SHP77 (cell line): ENCODE measurements around the gene PAOX.
"Not testable (repeated sequence)": the region's sequence is repeated elsewhere in the genome, so short reads cannot be mapped to it uniquely, and the experiment has no call there.

ENCODE experiments used
- DNase-seq, 2 experiments: peaks; one replicate each; lab custom pipeline; 2025; lab: John Stamatoyannopoulos, UW

Gene PAOX

DNA sequence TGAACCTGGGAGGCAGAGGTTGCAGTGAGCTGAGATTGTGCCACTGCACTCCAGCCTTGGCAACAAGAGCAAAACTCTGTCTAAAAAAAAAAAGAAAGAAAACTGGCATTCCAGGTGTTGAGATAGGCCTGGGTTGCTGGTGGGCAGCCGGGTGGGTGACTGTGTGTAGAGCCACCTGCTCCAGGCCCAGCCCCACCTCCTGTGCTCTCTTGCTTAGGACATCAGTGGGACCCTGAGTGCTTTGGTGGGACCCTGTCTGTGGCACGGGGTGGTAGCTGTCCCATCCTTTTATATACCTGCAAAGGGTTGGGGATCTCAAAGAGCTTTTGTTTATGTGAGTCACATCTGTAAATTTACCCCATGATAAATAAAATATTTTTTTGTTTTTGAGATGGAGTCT lies 6.2 kb downstream of the PAOX start:
- no peak for DNase-seq

DNA sequence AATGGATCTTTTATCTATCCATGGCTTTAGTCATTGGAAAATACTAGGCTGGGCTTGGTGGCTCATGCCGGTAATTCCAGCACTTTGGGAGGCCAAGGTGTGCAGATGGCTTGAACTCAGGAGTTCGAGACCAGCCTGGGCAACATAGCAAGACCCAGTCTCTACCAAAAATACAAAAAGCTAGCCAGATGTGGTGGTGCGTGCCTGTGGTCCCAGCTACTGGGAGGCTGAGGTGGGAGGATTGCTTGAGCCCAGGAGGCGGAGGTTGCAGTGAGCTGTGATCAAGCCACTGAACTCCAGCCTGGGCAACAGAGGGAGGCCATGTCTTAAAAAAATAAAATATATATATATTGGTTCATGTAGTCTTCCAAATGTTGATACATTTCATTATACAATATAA lies 7.9 kb downstream of the PAOX start:
- DNase-seq = not testable (repeated sequence)

DNA sequence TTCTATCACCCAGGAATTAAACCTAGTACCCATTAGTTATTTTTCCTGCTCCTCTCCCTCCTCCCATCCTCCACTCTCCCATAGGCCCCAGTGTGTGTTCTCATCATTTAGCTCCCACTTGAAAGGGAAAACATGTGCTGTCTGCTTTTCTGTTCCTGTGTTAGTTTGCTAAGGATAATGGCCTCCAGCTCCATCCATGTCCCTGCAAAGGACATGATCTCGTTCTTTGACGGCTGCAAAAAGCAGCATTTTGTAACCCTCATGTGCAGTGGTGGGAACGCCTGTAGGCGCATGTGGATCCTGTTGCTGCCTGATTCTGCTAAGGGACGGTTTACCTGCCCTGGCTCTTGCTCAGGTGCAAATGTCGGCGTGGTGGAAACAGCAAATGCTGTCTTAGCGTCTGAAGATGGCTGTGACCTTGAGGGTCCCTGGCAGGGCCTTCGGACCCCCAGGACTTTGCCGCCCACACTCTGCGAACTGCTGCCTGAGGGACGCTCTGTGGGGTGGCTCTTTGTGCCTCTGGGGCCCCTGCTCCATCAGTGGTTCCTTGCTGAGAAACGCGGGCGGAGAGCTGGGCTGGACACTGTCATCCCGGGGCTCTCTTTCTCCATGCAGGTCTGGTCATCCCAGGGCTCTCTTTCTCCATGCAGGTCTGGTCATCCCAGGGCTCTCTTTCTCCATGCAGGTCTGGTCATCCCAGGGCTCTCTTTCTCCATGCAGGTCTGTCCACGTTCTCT lies 9.3 kb downstream of the PAOX start:
- no peak for DNase-seq

DNA sequence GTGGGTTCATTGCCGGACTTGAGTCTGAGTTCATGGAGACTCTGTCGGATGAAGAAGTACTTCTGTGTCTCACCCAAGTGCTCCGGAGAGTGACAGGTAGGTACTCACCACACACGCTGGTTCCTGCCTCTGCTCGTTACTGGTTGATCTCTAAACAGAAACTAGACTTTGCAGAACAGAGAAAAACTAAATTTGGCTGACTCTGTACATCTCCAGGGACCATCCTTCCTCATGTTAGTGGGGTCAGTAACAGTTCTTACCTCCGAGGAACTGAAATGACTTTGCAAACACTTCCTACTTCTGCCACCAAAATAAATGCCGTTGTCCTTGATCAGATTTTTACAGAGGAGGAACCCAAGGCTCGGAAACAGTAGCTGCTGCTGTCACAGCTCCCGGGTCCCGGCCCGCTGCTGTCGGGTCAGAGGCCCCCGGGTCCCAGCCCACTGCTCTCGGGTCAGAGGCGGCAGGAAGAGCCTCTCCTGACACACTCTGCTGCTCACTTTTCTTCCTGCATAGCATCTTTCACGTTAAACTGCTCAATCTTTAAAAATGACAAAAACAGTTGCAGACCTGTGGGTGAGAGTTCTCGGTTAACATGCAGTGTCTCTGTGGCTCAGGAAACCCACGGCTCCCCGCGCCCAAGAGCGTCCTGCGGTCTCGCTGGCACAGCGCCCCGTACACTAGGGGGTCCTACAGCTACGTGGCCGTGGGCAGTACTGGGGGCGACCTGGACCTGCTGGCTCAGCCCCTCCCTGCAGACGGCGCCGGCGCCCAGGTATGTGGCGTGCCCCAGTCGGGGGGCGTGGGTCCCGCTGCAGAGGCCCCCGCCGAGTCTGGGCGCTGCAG lies 10.1 kb downstream of the PAOX start:
- no peak for DNase-seq

DNA sequence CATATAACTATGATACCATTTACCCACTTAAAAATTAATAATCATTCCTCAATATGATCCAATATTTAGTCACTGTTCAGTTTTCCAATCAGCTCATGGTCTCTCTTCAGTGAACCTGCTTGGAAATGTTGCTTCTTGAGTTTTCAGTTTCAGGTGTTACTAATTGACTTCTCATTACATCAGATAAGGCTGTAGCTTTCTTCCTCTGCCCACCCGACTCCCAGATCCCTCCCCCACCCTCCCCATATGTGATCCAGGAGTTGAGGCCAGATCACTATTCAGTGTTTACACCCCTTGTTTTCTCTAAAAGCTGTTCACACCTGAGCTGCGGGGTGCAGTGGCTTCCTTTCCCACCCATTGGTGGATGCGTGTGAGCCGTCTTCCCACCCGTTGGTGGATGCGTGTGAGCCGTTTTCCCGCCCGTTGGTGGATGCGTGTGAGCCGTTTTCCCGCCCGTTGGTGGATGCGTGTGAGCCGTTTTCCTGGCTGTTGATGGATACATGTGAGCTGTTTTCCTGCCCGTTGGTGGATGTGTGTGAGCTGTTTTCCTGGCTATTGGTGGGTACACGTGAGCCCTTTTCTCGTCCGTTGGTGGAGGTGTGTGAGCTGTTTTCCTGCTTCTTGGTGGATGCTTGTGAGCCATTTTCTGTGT lies 11.7 kb downstream of the PAOX start:
- DNase-seq = no peak

DNA sequence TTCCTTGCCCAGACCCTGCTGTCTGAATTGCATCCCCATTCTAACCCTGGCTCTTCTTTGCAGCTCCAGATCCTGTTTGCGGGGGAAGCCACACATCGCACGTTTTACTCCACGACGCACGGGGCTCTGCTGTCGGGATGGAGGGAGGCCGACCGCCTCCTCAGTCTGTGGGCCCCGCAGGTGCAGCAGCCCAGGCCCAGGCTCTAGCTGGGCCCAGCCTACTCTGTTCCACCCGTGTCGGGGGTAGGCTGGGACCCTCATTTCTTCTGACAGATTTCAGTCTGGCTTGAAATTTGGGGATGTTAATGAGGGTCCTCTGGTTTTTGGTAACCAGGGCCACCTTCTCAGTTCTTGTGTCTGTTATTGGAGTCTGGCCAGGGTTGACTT lies 12.2 kb downstream of the PAOX start:
- no peak for DNase-seq

DNA sequence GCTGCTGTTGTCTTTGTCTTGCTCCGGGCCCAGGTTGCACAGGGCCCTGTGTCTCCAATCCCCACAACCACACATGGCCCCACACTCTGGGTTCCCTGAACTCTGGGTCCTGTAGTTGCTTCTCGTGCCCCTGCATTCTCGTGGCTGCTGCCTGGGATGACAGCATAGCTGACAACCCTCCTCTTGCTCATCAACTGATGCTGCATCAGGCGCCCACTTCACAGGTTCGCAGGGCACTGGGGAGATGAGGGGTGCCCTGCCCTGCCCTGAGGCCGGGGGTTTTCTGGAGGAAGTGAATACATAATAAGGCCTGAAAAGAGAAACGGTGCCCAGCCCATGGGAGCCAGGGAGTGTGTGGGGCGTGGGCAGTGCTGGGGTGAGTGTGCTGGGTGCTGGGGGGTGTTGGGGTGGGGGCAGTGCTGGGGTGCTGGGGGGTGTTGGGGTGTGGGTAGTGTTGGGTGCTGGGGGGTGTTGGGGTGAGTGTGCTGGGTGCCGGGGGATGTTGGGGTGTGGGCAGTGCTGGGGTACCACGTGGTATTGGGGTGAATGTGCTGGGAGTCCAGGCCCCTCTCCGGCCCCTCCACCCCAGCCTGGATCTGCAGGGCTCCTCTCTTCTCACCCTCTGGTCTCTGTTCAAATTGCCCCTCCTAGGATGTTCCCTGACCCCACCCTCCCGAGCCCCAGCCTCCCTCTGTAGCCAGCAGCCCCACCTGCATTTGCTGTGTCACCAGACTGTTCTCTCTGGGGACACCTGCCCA lies 12.9 kb downstream of the PAOX start:
- DNase-seq = no peak

DNA sequence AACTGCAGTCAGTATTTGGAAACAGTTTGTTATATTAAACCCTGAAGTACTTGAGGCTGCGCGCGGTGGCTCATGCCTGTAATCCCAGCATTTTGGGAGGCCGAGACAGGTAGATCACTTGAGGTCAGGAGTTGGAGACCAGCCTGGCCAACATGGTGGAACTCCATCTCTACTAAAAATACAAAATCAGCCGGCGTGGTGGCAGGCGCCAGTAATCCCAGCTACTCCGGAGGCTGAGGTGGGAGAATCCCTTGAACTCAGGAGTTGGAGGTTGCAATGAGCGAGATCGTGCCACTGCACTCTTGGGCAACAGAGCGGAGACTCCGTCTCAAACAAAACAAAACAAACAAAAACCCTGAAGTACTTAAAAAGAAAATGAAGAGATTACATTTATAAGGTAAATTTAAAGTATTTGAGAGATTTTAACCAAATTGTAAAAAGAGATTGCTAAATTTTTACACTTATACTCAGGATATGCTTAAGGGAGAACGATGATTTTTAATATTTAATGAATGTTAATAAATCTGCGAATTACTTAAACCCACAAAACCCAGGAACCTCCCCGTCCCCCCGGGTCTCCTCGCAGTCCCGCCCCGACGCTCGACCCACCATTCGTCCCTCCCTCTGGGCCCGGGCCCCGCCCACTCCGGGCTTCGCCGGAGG lies 14.5 kb downstream of the PAOX start:
- DNase-seq = no peak

DNA sequence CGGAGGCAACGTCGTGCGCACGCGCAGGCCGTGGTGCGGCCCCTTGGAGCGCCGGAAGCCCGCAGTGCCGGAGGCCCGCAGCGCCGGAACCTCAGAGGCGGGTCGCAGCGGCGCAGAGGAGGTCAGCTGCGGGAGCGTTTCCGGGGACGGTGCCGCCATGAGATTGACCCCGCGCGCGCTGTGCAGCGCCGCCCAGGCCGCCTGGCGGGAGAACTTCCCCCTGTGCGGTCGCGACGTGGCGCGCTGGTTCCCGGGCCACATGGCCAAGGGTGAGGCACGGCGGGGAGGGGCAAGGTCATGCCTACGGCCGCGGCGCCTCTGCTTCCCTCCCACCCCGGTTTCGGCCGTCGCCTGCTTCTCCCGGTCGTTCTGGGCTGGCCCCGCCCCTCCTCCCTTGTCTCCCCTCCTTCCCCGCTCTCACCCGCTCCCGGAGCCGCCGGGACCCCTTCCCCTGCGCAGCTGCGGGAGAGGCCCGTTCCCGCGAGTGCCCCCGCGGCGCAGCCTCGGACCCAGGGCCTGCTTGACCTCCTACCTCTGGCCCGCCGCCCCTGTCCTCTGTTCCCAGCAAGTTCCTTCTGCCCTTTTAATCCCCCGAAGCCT lies 15.1 kb downstream of the PAOX start, which contains the start of gene MTG1:
MTG1 (plus strand) TSS at position 94 of the 600 bp plus-strand sequence; CDS start at position 158, 64 bp downstream.
- peak; percentile 84 to 91 for DNase-seq

DNA sequence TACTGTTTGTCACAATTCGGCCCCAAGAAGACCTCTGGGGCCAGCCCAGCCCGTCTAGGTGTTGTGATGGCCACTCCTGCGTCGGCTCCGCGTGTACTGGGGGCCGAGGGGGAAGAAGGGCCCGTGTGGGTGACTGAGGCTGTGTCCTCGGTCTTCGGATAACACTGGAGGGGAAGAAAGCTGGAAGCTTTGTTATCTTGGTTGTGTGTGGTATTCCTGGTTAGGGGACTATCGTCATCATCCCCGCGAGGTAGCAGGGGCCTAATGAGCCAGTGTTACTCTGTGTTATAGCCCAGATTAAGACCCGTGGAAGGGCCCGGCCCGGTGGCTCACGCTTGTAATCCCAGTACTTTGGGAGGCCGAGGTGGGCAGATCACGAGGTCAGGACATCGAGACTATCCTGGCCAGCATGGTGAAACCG lies 15.7 kb downstream of the PAOX start:
- no peak for DNase-seq

DNA sequence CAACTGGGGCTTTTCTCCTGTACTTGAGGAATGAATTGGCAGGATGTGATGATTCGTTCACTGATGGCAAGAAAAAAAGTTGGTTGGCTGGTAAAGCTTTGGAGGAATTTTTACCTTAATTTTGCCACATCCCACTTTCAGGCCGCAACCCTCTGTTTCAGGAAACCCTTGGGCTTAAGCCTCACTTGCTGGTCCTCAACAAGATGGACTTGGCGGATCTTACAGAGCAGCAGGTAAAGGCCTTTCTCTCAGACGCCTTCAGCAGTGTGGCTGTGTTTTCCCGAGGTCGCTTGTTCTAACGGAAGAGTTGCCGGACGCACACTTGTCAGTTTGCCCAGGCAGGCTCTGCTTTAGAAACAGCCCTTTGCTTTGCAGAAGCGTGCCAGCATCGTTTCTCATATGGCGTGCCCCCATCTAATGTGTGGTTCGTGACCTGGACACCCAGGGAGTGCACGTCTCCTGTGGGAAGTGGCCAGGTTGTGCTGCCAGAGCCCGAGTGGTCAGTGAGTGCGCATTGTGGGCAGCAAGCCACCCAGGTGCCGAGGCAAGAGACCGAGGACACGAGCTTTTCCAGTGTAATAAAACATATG lies 17.1 kb downstream of the PAOX start:
- DNase-seq = no peak

DNA sequence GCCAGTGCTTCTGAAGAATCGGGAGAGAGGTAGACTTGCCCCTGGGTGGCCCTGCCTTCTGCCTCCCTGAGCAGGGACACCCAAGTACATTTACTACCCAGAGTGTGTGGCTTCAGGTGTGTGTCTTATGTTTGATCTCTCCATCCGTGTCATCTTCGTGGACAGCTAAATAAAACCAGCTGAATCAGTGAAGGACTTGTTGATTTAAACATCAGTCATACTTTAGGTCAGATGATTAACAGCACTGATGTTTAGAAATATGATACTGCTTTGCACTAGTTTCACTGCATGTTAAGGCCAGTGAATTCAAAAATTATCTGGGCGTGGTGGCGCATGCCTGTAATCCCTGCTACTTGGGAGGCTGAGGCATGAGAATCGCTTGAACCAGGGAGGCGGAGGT lies 18.9 kb downstream of the PAOX start:
- DNase-seq = no peak

DNA sequence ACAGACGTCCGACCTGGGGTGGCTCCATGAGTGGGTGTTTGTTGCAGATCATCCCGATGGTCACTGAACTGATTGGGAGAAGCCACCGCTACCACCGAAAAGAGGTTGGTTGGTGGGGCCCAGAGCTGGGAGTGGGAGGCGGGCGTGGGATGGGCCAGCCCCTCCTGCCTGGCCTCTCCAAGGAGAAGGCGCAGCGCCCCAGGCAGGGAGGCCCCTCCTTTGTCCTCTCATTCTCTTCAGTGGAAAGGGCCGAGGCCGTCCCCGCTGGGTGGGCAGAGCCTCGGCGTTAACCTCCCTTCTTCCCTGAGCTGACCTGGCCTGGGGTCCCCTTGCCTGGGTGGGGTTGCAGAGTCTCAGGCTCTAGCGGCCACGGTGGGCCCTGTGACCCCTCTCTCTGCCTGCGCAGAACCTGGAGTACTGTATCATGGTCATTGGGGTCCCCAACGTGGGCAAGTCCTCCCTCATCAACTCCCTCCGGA lies 20.1 kb downstream of the PAOX start:
- no peak for DNase-seq

DNA sequence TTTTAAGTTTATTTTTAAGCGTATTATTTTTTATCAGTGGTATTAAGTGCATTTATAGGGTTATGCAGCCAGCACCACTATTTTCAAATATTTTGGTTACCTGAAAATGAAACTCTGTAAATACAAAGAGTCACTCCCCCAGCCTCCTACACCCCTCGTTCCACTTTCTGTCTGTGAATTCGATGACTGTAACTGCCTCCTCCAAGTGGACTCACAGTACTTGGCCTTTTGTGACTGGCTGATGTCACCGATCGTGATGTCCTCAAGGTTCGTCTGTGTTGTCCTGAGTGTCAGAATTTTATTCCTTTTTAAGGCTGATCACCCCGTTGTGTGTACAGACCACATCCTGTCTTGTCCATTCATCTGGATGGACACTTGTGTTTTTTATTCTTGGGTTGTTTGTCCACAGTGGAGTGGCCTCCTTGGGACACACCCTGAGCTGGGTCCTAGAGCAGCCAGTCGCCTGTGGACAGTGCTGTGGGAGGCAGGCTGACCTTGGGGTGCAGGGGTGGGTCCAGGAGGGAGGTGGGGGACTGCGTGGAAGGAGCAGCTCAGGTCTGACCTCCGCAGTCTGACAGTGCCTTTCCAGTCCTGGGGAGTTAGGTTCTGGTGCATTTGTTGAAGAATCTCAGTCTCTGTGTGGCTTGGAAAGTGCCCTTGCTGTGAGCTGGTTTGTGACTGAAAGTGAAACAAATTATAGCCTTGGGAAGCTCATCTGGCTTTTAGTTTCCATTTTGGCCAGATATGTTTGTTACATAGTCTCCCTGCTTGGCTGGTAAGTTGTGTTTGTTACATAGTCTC lies 21.8 kb downstream of the PAOX start:
- no peak for DNase-seq

DNA sequence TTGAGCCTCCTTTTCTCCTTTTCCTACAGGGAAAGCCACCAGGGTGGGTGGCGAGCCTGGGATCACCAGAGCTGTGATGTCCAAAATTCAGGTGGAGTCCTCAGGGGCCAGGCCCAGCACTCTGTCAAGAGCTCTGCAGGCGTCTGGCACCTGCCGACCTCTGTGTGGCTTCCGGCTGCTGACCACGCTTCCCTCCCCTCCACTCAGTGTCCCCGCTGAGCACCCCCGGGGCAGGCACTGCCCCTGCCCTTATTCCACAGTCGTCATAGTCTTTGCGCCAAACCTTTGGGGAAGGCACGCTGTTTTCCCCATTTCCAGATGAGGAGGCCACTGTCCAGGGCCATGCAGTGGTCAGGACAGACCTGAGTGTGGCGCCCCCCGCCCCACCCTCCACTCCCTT lies 22.4 kb downstream of the PAOX start:
- DNase-seq = no peak

DNA sequence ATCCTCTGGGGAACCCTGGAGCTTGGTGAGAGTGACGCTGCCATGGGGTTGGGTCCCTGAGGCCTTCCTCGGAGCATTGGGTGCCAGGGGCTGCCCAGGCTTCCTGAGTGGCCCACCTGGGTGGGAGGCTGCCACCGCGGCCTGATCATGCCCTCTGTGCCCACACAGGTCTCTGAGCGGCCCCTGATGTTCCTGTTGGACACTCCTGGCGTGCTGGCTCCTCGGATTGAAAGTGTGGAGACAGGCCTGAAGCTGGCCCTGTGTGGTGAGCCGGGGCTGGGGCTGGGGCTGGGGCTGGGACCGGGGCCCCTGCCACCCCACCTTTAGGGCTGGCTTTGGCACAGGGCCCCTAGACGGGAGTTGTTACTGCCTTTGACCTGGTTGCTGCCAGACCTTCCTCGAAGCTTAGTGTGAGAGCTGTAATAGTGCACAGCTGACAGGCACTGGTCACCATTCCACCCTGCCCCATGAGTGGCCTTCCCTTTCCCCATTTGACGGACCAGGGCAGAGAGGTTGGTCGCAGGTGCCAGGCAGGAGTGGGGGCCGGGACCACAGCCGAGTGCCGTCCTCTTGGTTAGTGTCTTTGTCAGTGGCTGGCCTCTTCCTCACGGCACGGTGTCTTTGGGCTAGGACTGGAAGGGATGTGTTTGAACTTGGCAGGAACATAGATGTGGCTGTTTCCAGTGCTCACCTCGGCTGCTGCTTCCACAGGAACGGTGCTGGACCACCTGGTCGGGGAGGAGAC lies 23.1 kb downstream of the PAOX start:
- DNase-seq = no peak

DNA sequence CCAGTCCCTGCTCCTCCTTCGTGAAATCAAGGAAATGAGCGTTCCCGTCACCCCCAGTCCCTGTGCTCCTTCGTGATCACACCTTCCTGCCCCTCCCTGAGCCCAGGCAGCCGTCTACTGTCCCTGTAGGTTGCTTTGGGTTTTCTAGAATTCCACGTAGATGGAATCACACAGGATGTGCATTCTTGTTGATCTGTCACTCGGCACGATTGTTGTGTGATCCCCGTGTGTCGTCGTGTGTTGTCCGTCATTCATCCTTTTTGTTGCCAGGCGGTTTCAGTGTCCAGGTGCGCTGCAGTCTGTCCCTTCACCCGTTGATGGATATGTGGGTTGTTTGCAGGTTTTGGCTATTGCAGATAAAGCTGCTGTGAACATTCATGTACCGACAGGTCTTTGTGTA lies 24.3 kb downstream of the PAOX start:
- no peak for DNase-seq

DNA sequence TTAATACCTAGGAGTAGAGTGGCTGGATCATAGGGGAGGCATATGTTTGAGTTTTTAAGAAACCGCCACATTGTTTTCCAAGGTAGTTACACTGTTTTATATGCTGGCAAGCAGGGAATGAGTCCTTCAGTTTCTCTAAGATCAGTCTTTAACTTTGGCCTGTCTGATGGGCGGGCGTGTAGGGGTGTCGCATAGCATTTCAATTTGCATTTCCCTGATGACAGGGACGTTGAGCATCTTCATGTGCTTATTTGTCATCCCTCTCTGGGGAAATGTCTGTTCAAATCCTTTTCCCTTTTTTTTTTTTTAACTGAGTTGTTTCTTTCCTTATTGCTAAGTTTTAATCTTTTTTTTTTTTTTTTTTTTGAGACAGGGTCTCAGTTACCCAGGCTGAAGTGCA lies 24.7 kb downstream of the PAOX start:
- no peak for DNase-seq

DNA sequence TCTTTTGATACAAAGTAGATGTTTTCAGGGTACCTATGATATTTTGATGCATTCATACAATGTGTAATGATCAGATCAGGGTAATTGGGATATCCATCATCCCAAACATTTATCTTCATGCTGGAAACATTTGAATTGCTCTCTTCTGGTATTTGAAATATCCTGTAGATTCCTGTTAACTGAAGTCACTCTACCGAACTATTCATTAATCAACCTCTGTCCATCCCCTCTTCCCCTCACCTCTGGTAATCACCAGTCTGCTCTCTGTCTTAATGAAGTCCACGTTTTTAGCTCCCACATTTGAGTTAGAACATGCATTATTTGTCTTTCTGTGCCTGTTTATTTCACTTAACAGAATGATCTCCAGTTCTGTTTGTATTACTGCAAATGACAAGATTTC lies 26.2 kb downstream of the PAOX start:
- no peak for DNase-seq
